Measurements from ENCODE around the gene KCNIP4. TPM values are rescaled to one million over a fixed set of nuclear protein-coding genes. Genes with fewer than 3 reads are reported as not detected.

KCNIP4 gene
- total and polyA plus RNA-seq, 2 of the 4 experiments (the other 2 are of a cell fraction), result not detected

GRCh38 chr4:20838476-20838875 is 1110.1 kb downstream of the KCNIP4 start:
- no peak for ATAC-seq (ENCODE audit: low read depth)
- no TSS peak for BruUV-seq (replicated peaks)
- Histone ChIP-seq H3K9me3 (ENCODE audit: control insufficient read depth, insufficient read depth, low read length) (peaks cover 7% of the 10 kb centered on the region), H2BK120ac (ENCODE audit: low read depth, low read length) (no peak overlapping the region), H4K20me1 (ENCODE audit: insufficient read depth, low read length) (no peaks in the 10 kb centered on the region), H3K9me1 (ENCODE audit: insufficient read depth, low read length) (no peaks in the 10 kb centered on the region), H2BK20ac (ENCODE audit: low read depth, low read length) (no peak overlapping the region), H3K79me1 (ENCODE audit: low read depth in 1 of 2, low read length in 2 of 2) (no peaks in the 10 kb centered on the region), H3K9ac (ENCODE audit: low read depth, low read length) (no peak overlapping the region), H3K36me3 (ENCODE audit: control insufficient read depth, insufficient read depth, low read length) (no peaks in the 10 kb centered on the region), H3K56ac (ENCODE audit: extremely low read depth, insufficient read depth, low read length) (no peak overlapping the region), H3K18ac (ENCODE audit: low read depth, low read length) (no peak overlapping the region), H3K27ac (ENCODE audit: insufficient read depth, low read length) (no peak overlapping the region), H3K4me2 (ENCODE audit: low read depth, low read length) (no peak overlapping the region), H4K8ac (ENCODE audit: low read depth in 2 of 2, low read length in 2 of 2) (no peak overlapping the region), H4K91ac (ENCODE audit: insufficient read depth, low read depth, low read length) (no peak overlapping the region), H3K14ac (replicated peaks; ENCODE audit: low read depth, low read length) (no peak overlapping the region), H2AK5ac (ENCODE audit: low read depth, low read length) (no peak overlapping the region), H3K23ac (ENCODE audit: low read depth, low read length) (no peak overlapping the region), H4K5ac (ENCODE audit: low read depth, low read length) (no peak overlapping the region), H2BK5ac (ENCODE audit: low read depth, low read length, poor library complexity, severe bottlenecking) (no peak overlapping the region), H3K4ac (ENCODE audit: low read depth, low read length) (no peak overlapping the region), H2AK9ac (replicated peaks; ENCODE audit: low read depth, low read length, poor library complexity) (no peak overlapping the region), H3K4me1 (ENCODE audit: control insufficient read depth, insufficient read depth, low read length) (no peaks in the 10 kb centered on the region), H3K4me3 (ENCODE audit: insufficient read depth, low read depth, low read length) (no peak overlapping the region), H3K27me3 (ENCODE audit: control insufficient read depth, insufficient read depth, low read length) (no peaks in the 10 kb centered on the region), H2AFZ (replicated peaks; ENCODE audit: low read length, poor library complexity) (no peak overlapping the region), H2BK15ac (ENCODE audit: low read depth, low read length) (no peak overlapping the region)
- ChIA-PET CTCF (no interaction called here), POLR2A (ENCODE audit: unreplicated experiment) (no interaction called here)
- no peak for DNase-seq
- intact Hi-C loops (cut with micrococcal nuclease) (no loop called here), in situ Hi-C loops (cut with MboI; ENCODE audit: low sequenced_read_pairs) (no loop called here), dilution Hi-C loops (cut with HindIII; ENCODE audit: low sequenced_read_pairs, unreplicated experiment) (no loop called here)
- WGBS, 2 experiments (ENCODE audit: extremely low coverage in 2 of 2, insufficient read length in 1 of 2), result no CpG with 5 or more reads among the region's 1 CpG
- no peak for TF ChIP-seq RCOR1 (IDR thresholded peaks at IDR 0.05; ENCODE audit: insufficient replicate concordance, low read length)
- no peak for TF ChIP-seq CTCF (conservative IDR thresholded peaks at IDR 0.05; ENCODE audit: low read depth, low read length)
- TF ChIP-seq MXI1 (IDR thresholded peaks at IDR 0.05; ENCODE audit: borderline replicate concordance, low read depth, low read length), result no peak
- no peak for TF ChIP-seq MAZ (IDR thresholded peaks at IDR 0.05; ENCODE audit: borderline replicate concordance, low read depth, low read length)
- no peak for TF ChIP-seq MAFK (IDR thresholded peaks at IDR 0.05; ENCODE audit: low read depth, low read length)
- no peak for TF ChIP-seq RFX5 (IDR thresholded peaks at IDR 0.05; ENCODE audit: low read depth, low read length)
- TF ChIP-seq BHLHE40 (IDR thresholded peaks at IDR 0.05; ENCODE audit: low read depth, low read length), result no peak
- no peak for TF ChIP-seq POLR2A (IDR thresholded peaks at IDR 0.05; ENCODE audit: low read depth, low read length)
- no peak for TF ChIP-seq SMC3 (IDR thresholded peaks at IDR 0.05; ENCODE audit: low read depth, low read length)
- TF ChIP-seq CHD1 (IDR thresholded peaks at IDR 0.05; ENCODE audit: low read depth, low read length), result no peak
- no peak for TF ChIP-seq ELK1 (IDR thresholded peaks at IDR 0.05; ENCODE audit: borderline replicate concordance, low read depth, low read length)
- no peak for TF ChIP-seq RAD21 (IDR thresholded peaks at IDR 0.05; ENCODE audit: low read length)
- no peak for TF ChIP-seq NFE2L2 (IDR thresholded peaks at IDR 0.05; ENCODE audit: low read depth, low read length)
- no peak for TF ChIP-seq FOS (IDR thresholded peaks at IDR 0.05; ENCODE audit: low read depth, low read length)
- no peak for TF ChIP-seq CEBPB (IDR thresholded peaks at IDR 0.05; ENCODE audit: low read depth, low read length)
- no peak for TF ChIP-seq USF2 (IDR thresholded peaks at IDR 0.05; ENCODE audit: low read depth, low read length)
